Mucosa of stomach (tissue), 1 donor: ENCODE measurements around the gene TMEM151B.

Experiments
- H3K27me3 ChIP-seq: one replicate; pipeline ENCODE4 v1.7.0; 2013; ENCODE audit warnings: mild to moderate bottlenecking, low read length; ENCODE audit not compliant: control insufficient read depth, insufficient read depth
- H3K36me3 ChIP-seq: one replicate; pipeline ENCODE4 v1.7.0; 2013; ENCODE audit warnings: low read length; ENCODE audit not compliant: control insufficient read depth, insufficient read depth
- H3K4me1 ChIP-seq: one replicate; pipeline ENCODE4 v1.7.0; 2013; ENCODE audit warnings: mild to moderate bottlenecking, low read length; ENCODE audit not compliant: control insufficient read depth, insufficient read depth
- H3K4me3 ChIP-seq: one replicate; pipeline ENCODE4 v1.7.0; 2013; ENCODE audit warnings: low read length
- H3K9ac ChIP-seq: one replicate; pipeline ENCODE4 v1.7.0; 2013; ENCODE audit warnings: mild to moderate bottlenecking, low read length, moderate library complexity
- H3K9me3 ChIP-seq: one replicate; pipeline ENCODE4 v1.7.0; 2013; ENCODE audit warnings: mild to moderate bottlenecking, low read length, moderate library complexity; ENCODE audit not compliant: control insufficient read depth
- donor health status: Pancreatic carcinoma.

Gene TMEM151B

GRCh38 chr6:44273617-44274016 lies 3.4 kb downstream of the TMEM151B start:
- Histone ChIP-seq H3K4me1 (no peaks in the 10 kb centered on the region), H3K9ac (no peak overlapping the region), H3K4me3 (no peak overlapping the region), H3K36me3 (no peaks in the 10 kb centered on the region), H3K9me3 (no peaks in the 10 kb centered on the region), H3K27me3 (peaks cover 89% of the 10 kb centered on the region)

GRCh38 chr6:44275271-44275748 lies 5.1 kb downstream of the TMEM151B start:
- Histone ChIP-seq H3K36me3 (no peaks in the 10 kb centered on the region), H3K4me1 (no peaks in the 10 kb centered on the region), H3K9ac (no peak overlapping the region), H3K4me3 (no peak overlapping the region), H3K27me3 (peaks cover 84% of the 10 kb centered on the region), H3K9me3 (no peaks in the 10 kb centered on the region)

GRCh38 chr6:44275749-44276648 lies 5.7 kb downstream of the TMEM151B start:
- Histone ChIP-seq H3K4me3 (no peak overlapping the region), H3K27me3 (peaks cover 88% of the 10 kb centered on the region), H3K9ac (no peak overlapping the region), H3K9me3 (no peaks in the 10 kb centered on the region), H3K4me1 (no peaks in the 10 kb centered on the region), H3K36me3 (no peaks in the 10 kb centered on the region)

DNA sequence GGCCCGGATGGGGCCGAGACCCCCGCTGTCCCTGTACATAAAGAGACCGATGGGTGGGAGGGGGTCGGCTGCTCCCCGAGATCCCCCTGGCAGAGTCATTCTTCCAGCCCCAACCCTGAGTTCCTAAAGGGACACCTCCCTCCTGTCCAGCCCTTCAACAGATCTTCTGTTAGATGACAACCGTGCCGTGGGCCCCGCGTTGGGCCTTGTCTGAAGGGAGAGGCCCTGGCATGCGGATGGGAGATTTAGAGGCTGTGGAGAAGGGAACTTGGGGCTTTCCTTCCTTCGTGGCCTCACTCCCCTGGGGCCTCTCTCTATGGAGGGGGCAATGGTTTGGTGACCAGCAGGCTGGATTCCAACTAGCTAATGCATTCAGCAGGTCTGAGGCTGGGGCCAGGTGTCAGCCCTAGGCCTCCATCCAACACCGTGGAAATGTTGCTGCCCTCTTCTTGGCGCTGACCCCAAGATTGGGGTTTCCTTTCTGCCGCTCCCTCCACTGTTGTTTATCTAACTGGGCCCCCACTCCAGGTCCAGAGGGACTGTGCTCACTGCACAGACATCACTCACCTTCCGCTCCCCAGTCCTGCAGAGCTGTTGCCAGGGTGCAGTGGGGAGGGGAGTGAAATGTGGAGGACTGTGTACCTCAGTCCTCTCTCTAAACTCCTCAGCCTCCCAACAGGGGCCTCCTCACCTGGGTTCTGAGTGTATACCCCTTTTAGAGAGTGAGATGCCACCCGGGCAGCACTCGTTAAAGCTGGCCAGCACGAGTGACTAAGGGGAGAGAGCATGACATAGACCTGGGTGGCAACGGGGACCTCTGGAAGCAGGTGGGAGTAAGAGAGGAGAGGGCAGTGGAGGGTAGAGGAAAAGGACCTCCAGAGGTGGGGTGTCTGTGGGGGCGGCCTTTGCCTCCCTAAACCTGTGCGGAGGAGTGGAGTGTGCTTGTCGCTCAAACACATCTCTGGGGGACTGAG lies 6.7 kb downstream of the TMEM151B start:
- Histone ChIP-seq H3K4me3 (no peak overlapping the region), H3K9me3 (no peaks in the 10 kb centered on the region), H3K4me1 (no peaks in the 10 kb centered on the region), H3K9ac (no peak overlapping the region), H3K27me3 (peaks cover 78% of the 10 kb centered on the region), H3K36me3 (no peaks in the 10 kb centered on the region)

DNA sequence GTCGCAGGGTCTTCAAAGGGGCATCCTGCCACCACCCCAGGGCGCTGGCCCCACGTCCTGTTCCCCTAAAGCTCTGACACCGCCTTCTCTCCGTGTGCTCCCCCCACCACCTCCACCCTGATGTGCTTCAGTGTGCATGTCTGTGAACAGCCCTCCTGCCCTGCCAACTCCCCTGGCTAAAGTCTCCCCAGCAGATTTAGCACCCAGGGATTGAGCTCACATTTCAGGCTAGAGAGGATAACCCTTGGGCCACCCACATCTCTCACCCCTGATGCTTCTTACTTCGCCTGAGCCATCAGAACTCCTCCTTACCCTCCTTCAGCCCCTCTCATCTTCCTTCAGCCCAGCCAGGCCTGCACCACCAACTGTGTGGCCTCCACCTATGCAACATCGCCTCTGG lies 7.5 kb downstream of the TMEM151B start:
- Histone ChIP-seq H3K36me3 (no peaks in the 10 kb centered on the region), H3K9me3 (no peaks in the 10 kb centered on the region), H3K4me1 (no peaks in the 10 kb centered on the region), H3K9ac (no peak overlapping the region), H3K27me3 (peaks cover 70% of the 10 kb centered on the region), H3K4me3 (no peak overlapping the region)

- Histone ChIP-seq H3K27me3 (peaks cover 67% of the 10 kb centered on the region), H3K9ac (no peak overlapping the region)
These were observed 8.1 kb downstream of the TMEM151B start for GRCh38 chr6:44278315-44278714.

GRCh38 chr6:44278774-44279697 lies 8.8 kb downstream of the TMEM151B start:
- Histone ChIP-seq H3K36me3 (no peaks in the 10 kb centered on the region), H3K9ac (no peak overlapping the region), H3K9me3 (no peaks in the 10 kb centered on the region), H3K27me3 (peaks cover 67% of the 10 kb centered on the region), H3K4me3 (no peak overlapping the region), H3K4me1 (no peaks in the 10 kb centered on the region)

More at GRCh38 chr6:44278315-44278714, 8.1 kb downstream of the TMEM151B start:
- H3K36me3 ChIP-seq: no peaks in the 10 kb centered on the region
- no peak overlapping the region for H3K4me3 ChIP-seq
- no peaks in the 10 kb centered on the region for H3K4me1 ChIP-seq
- H3K9me3 ChIP-seq: no peaks in the 10 kb centered on the region

DNA sequence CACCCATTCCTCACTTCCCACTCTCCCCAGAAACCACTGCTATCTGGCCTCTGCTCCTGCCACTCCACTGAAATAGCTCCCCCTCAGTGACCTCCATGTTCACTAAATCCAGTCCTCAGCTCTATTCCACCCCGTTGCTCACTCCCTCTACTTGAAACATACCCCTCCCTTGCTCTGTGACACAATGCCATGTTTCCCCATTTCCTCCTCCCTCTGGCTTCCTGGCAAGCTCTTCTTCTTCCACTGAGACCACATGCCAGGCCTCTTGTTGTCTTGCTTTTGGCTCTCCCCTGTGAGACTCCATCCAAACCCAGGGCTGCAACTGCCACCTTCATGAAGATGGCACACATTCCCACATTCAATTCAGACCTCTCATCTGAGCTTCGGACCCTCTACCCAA lies 13.9 kb downstream of the TMEM151B start:
- no peak overlapping the region for H3K9ac ChIP-seq
- H3K4me1 ChIP-seq: no peaks in the 10 kb centered on the region
- H3K9me3 ChIP-seq: no peaks in the 10 kb centered on the region
- H3K36me3 ChIP-seq: no peaks in the 10 kb centered on the region
- peaks cover 51% of the 10 kb centered on the region for H3K27me3 ChIP-seq
- H3K4me3 ChIP-seq: no peak overlapping the region

GRCh38 chr6:44284867-44285266 lies 14.6 kb downstream of the TMEM151B start:
- Histone ChIP-seq H3K9ac (no peak overlapping the region), H3K9me3 (no peaks in the 10 kb centered on the region)

DNA sequence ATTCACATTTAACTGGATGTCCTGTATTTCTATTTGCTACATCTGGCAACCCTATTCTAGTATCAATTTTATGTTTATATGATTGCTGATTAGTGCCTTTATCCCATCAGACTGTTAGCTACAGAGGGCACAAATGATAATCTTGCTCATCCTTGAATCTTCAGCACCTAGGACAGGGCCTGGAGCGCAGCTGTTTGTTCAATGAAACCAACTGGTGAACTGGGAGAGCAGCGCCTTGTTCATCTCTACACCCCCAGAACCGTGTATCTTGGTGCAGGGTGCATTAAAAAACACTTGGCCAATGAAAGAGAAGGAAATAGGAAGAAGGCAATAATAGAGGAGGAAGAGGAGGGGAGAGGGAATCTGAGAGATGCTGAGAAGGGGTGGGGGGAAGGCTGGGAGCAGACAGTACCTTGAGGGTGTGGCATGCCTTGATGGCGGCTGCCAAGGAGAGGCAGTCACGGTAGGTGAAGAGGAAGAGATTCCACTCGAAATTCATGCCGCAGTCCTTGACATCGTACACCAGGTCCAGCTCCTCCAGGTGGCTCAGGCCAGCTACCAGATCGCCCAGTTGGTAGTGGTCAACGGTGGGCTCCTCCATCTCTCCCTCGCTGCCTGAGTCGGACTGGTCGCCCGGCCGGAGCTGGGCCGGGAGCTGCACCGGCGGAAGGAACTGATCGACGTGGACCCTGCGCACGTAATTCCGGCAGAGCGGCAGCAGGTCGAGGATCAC lies 15.5 kb downstream of the TMEM151B start:
- H3K4me3 ChIP-seq: no peak overlapping the region
- no peak overlapping the region for H3K9ac ChIP-seq
- no peaks in the 10 kb centered on the region for H3K9me3 ChIP-seq
- no peaks in the 10 kb centered on the region for H3K36me3 ChIP-seq
- H3K27me3 ChIP-seq: peaks cover 58% of the 10 kb centered on the region
- no peaks in the 10 kb centered on the region for H3K4me1 ChIP-seq

More at GRCh38 chr6:44284867-44285266, 14.6 kb downstream of the TMEM151B start:
- H3K4me1 ChIP-seq: no peaks in the 10 kb centered on the region
- H3K36me3 ChIP-seq: no peaks in the 10 kb centered on the region
- peaks cover 53% of the 10 kb centered on the region for H3K27me3 ChIP-seq
- no peak overlapping the region for H3K4me3 ChIP-seq

- H3K9ac ChIP-seq: no peak overlapping the region
- H3K9me3 ChIP-seq: no peaks in the 10 kb centered on the region
- H3K4me3 ChIP-seq: no peak overlapping the region
- peaks cover 59% of the 10 kb centered on the region for H3K27me3 ChIP-seq
- no peaks in the 10 kb centered on the region for H3K4me1 ChIP-seq
- no peaks in the 10 kb centered on the region for H3K36me3 ChIP-seq
These were observed 16.0 kb downstream of the TMEM151B start for GRCh38 chr6:44286285-44286565.
